HepG2 (cell line): ENCODE measurements around the gene SLC22A14. TPM values are rescaled to one million over a fixed set of nuclear protein-coding genes. Genes with fewer than 3 reads are reported as not detected.

ENCODE experiments used
- ATAC-seq: fragments of 200-7000 bp; cut with Tn5 transposase; 3 replicates; pipeline ENCODE4 v1.9.1; 2020; ENCODE audit warnings: mild to moderate bottlenecking, moderate library complexity
- BruUV-seq: library from RNA; stranded (reverse); fragments of 400-500 nt; replicated peaks from 2 replicates; lab custom pipeline; 2021; lab: Mats Ljungman, UMichigan
- CTCF ChIA-PET: fragments of 300-600 bp; formaldehyde crosslinking; extraction: SDS; loops from one replicate; lab custom pipeline; 2021; ENCODE audit warnings: low total read pairs, inconsistent platforms, low intra/inter-chr PET ratio; lab: Yijun Ruan, JAX
- POLR2A ChIA-PET: fragments of 350-600 bp; sonication (Branson Sonifier 250); formaldehyde crosslinking; loops from one replicate; lab custom pipeline; 2020; ENCODE audit warnings: antibody characterized with exemption, inconsistent platforms; lab: Yijun Ruan, JAX
- DNase-seq: peaks from one replicate; pipeline ENCODE4 v3.0.0-alpha.2; 2015; ENCODE audit warnings: low spot score
- FAIRE-seq: peaks from 3 replicates; lab custom pipeline; 2011; peaks lifted over from hg19 to GRCh38; lab: Jason Lieb, UNC
- H2AFZ ChIP-seq: one replicate; pipeline ENCODE4 v1.6.1; 2011; ENCODE audit warnings: low read length, inconsistent platforms
- H3K27ac ChIP-seq: fragments of 300-600 bp; 3 replicates; pipeline ENCODE4 v1.8.0; 2011; ENCODE audit warnings: mixed run types, mild to moderate bottlenecking, mixed read lengths, low read length, inconsistent platforms; ENCODE audit not compliant: insufficient read depth; ENCODE audit errors: extremely low read length
- H3K27me3 ChIP-seq, 2 experiments: fragments of 200-600 bp in 1 of 2; 2 replicates in 1 of 2; 3 replicates in 1 of 2; pipeline versions ENCODE4 v1.6.0 to v1.8.0; 2011; ENCODE audit warnings: low read length in 2 of 2, mild to moderate bottlenecking in 2 of 2, moderate library complexity in 2 of 2, inconsistent platforms in 1 of 2; ENCODE audit not compliant: insufficient read depth in 2 of 2, control insufficient read depth in 1 of 2
- H3K36me3 ChIP-seq, 2 experiments: fragments of 200-600 bp in 1 of 2; replicated peaks in 1 of 2; 2 replicates in 1 of 2; 3 replicates in 1 of 2; pipeline versions ENCODE4 v1.5.1 to v1.8.0; 2011; ENCODE audit warnings: low read length in 2 of 2, inconsistent platforms in 1 of 2; ENCODE audit not compliant: insufficient read depth in 2 of 2, control insufficient read depth in 1 of 2
- H3K4me1 ChIP-seq: 2 replicates; pipeline ENCODE4 v1.5.1; 2012; ENCODE audit warnings: low read length, inconsistent platforms; ENCODE audit not compliant: insufficient read depth
- H3K4me2 ChIP-seq: 2 replicates; pipeline ENCODE4 v1.6.0; 2011; ENCODE audit warnings: low read depth, low read length, inconsistent platforms
- H3K4me3 ChIP-seq, 3 experiments: fragments of 200-600 bp in 1 of 3; sonication (generic), shearing (Covaris generic) in 1 of 3; replicated peaks in 1 of 3; 2 replicates each; pipeline ENCODE4 v1.5.1; 2011 to 2016; ENCODE audit warnings: low read length in 3 of 3, inconsistent platforms in 2 of 3, low read depth in 2 of 3, mild to moderate bottlenecking in 2 of 3, control low read depth in 1 of 3, mixed read lengths in 1 of 3; ENCODE audit not compliant: insufficient read depth in 1 of 3
- H3K79me2 ChIP-seq: one replicate; pipeline ENCODE4 v1.6.1; 2011; ENCODE audit warnings: low read length, inconsistent platforms; ENCODE audit not compliant: insufficient read depth
- H3K9ac ChIP-seq: 2 replicates; pipeline ENCODE4 v1.6.0; 2011; ENCODE audit warnings: mild to moderate bottlenecking, low read depth, low read length, inconsistent platforms; ENCODE audit not compliant: insufficient read depth
- H3K9me3 ChIP-seq: 2 replicates; pipeline ENCODE4 v1.5.1; 2012; ENCODE audit warnings: mild to moderate bottlenecking, low read length
- H4K20me1 ChIP-seq: 2 replicates; pipeline ENCODE4 v1.6.0; 2011; ENCODE audit warnings: inconsistent platforms, mild to moderate bottlenecking, low read length, moderate library complexity; ENCODE audit not compliant: insufficient read depth
- EED ChIP-seq: sonication (generic); formaldehyde crosslinking; IDR thresholded peaks from 2 replicates; pipeline ENCODE4 v1.5.0; 2020; ENCODE audit warnings: mild to moderate bottlenecking, missing genetic modification reagents
- ERF ChIP-seq: IDR thresholded peaks from 2 replicates; pipeline ENCODE4 v1.6.1; 2018; ENCODE audit warnings: missing biosample characterization, missing genetic modification reagents
- MNT ChIP-seq: fragments of 450-650 bp; IDR thresholded peaks from 2 replicates; pipeline ENCODE4 v1.6.1; 2016
- RCOR2 ChIP-seq: IDR thresholded peaks from 2 replicates; pipeline ENCODE4 v1.6.1; 2016; ENCODE audit warnings: missing biosample characterization, missing genetic modification reagents
- WGBS: methylation state at CpG from one replicate; pipeline ENCODE4 v1.1.6; 2017; ENCODE audit warnings: low lambda C conversion rate; 5-methylcytosine and 5-hydroxymethylcytosine counted together
- in situ Hi-C: cut with HindIII; loops from 2 replicates; pipeline ENCODE4 v1.10.0; 2017; ENCODE audit warnings: low pct_unique_long_range_greater_than_20kb; ENCODE audit not compliant: extremely low pct_ligation_motif_present
- intact Hi-C: fragments of 100-400 bp; cut with micrococcal nuclease; formaldehyde crosslinking; loops from one replicate; pipeline ENCODE4 v1.10.0; 2022; ENCODE audit not compliant: unreplicated experiment
- polyA plus RNA-seq, 8 experiments: library from polyadenylated mRNA; depleted of rRNA in 3 of 8; stranded (reverse) in 7 of 8; unstranded in 1 of 8; fragments of >200 nt; fragmentation: Illumina TruSeq in 4 of 8; extraction: Trizol in 4 of 8; gene quantifications; 2 replicates each; pipeline versions ENCODE4 v1.2.1 to v1.2.3, GENCODE V29; 2011 to 2016; ENCODE audit warnings: low read depth in 4 of 8, missing spikeins in 1 of 8, mixed read lengths in 1 of 8; ENCODE audit not compliant: insufficient read depth in 1 of 8
- total RNA-seq, 5 experiments: library from RNA; depleted of rRNA; stranded (reverse); fragments of >200 nt; fragmentation: Illumina TruSeq; extraction: Trizol; gene quantifications; 2 replicates each; pipeline ENCODE4 v1.2.3, GENCODE V29; 2016; ENCODE audit warnings: low read depth in 1 of 5

SLC22A14 gene
- total and polyA plus RNA-seq, 2 of the 13 experiments (the other 11 are each of a cell fraction or from before 2014, with no cell fraction given), result 0.03 TPM; not detected in 1

- peak; percentile 81 for TF ChIP-seq MNT
- TF ChIP-seq RCOR2 (CRISPR knock-in tag), result no peak
- Histone ChIP-seq H3K79me2 (no peaks in the 10 kb centered on the region), H4K20me1 (no peaks in the 10 kb centered on the region), H3K9ac (no peak overlapping the region), H3K9me3 (no peaks in the 10 kb centered on the region), H3K27ac (no peak overlapping the region), H3K27me3 (peaks cover 7 to 72% of the 10 kb centered on the region in 2 experiments), H3K4me1 (no peaks in the 10 kb centered on the region), H3K4me2 (no peak overlapping the region), H2AFZ (no peak overlapping the region), H3K36me3 (no peaks in the 10 kb centered on the region), H3K4me3 (no peak overlapping the region)
- no peak for ATAC-seq
- no TSS peak for BruUV-seq
- in situ Hi-C loops (no loop called here), intact Hi-C loops (no loop called here)
- ChIA-PET CTCF (no interaction called here), POLR2A (no interaction called here)
- 24% methylated on average over 7 of the region's 9 CpGs for WGBS
- DNase-seq, result no peak
- FAIRE-seq, result no peak
These were observed 26.4 kb downstream of the SLC22A14 start for GRCh38 chr3:38308456-38308855.

- H2AFZ ChIP-seq, result no peak overlapping the region
- intact Hi-C loops (no loop called here), in situ Hi-C loops (no loop called here)
- no peak overlapping the region for H3K9ac ChIP-seq
- TF ChIP-seq MNT (no peak), ERF (CRISPR knock-in tag) (no peak), EED (CRISPR knock-in tag) (no peak)
- H3K9me3 ChIP-seq, result no peaks in the 10 kb centered on the region
- H3K79me2 ChIP-seq, result no peaks in the 10 kb centered on the region
- H3K4me3 ChIP-seq, result no peak overlapping the region
- CTCF ChIA-PET, result no interaction called here
- no peak for DNase-seq
- no TSS peak for BruUV-seq
- ATAC-seq, result no peak
- H4K20me1 ChIP-seq, result no peaks in the 10 kb centered on the region
- H3K4me2 ChIP-seq, result no peak overlapping the region
- H3K27ac ChIP-seq, result no peak overlapping the region
- no peak for FAIRE-seq
- peaks cover 12 to 81% of the 10 kb centered on the region in 2 experiments for H3K27me3 ChIP-seq
- no peaks in the 10 kb centered on the region for H3K36me3 ChIP-seq
- WGBS, result 3% methylated on average over 1 of the region's 1 CpG
- POLR2A ChIA-PET, result no interaction called here
- H3K4me1 ChIP-seq, result no peaks in the 10 kb centered on the region
These were observed 29.4 kb downstream of the SLC22A14 start for GRCh38 chr3:38311476-38311875.
